SK-N-MC (cell line): ENCODE results near the gene CHST13.

Experiments
- DNase-seq: peaks from one replicate; pipeline ENCODE4 v3.0.0-alpha.2; 2011; ENCODE audit warnings: low read depth, low spot score
- H3K27ac ChIP-seq: fragments of 200-600 bp; sonication (generic); 2 replicates; pipeline ENCODE4 v1.5.1; 2016; ENCODE audit warnings: mixed run types
- H3K36me3 ChIP-seq: fragments of 200-600 bp; sonication (generic); 2 replicates; pipeline ENCODE4 v1.6.1; 2017; ENCODE audit warnings: antibody characterized with exemption, low read length, mixed read lengths; ENCODE audit not compliant: insufficient read depth
- H3K4me3 ChIP-seq: fragments of 200-600 bp; sonication (generic); 2 replicates; pipeline ENCODE4 v1.5.1; 2016
- H3K9ac ChIP-seq: fragments of 200-600 bp; sonication (generic); 2 replicates; pipeline ENCODE4 v1.8.0; 2017; ENCODE audit warnings: mixed run types, mixed read lengths; ENCODE audit not compliant: insufficient read length
- H3K9me3 ChIP-seq: fragments of 200-600 bp; sonication (generic); 2 replicates; pipeline ENCODE4 v1.6.1; 2017; ENCODE audit warnings: low read depth, mild to moderate bottlenecking, antibody characterized with exemption, low read length, moderate library complexity, mixed read lengths
- EZH2 ChIP-seq: fragments of 200-600 bp; sonication (generic); IDR thresholded peaks from one replicate; pipeline ENCODE4 v1.6.1; 2017; ENCODE audit warnings: antibody characterized with exemption
- FOXP2 ChIP-seq: optimal IDR thresholded peaks from 2 replicates; pipeline ENCODE3; 2011; ENCODE audit warnings: mild to moderate bottlenecking, moderate library complexity; ENCODE audit not compliant: insufficient read depth; ENCODE audit errors: extremely low read length, control extremely low read depth
- POLR2AphosphoS5 ChIP-seq: IDR thresholded peaks from 2 replicates; pipeline ENCODE4 v1.6.1; 2012; ENCODE audit warnings: mild to moderate bottlenecking, low read depth, low read length, borderline replicate concordance

Gene CHST13

GRCh38 chr3:126550488-126551051 lies 26.6 kb downstream of the CHST13 start:
- no peak for DNase-seq
- H3K9me3 ChIP-seq: no peaks in the 10 kb centered on the region
- no peaks in the 10 kb centered on the region for H3K36me3 ChIP-seq
- TF ChIP-seq FOXP2 (no peak), EZH2 (no peak), POLR2AphosphoS5 (no peak)
- no peak overlapping the region for H3K9ac ChIP-seq
- no peak overlapping the region for H3K4me3 ChIP-seq
- no peak overlapping the region for H3K27ac ChIP-seq

- Histone ChIP-seq H3K36me3 (no peaks in the 10 kb centered on the region), H3K27ac (no peak overlapping the region)
- no peak for DNase-seq
These were observed 27.3 kb downstream of the CHST13 start for GRCh38 chr3:126551121-126551838.

GRCh38 chr3:126551839-126552687 lies 28.1 kb downstream of the CHST13 start:
- TF ChIP-seq FOXP2 (no peak), EZH2 (no peak), POLR2AphosphoS5 (no peak)
- H3K27ac ChIP-seq: no peak overlapping the region
- no peaks in the 10 kb centered on the region for H3K36me3 ChIP-seq
- no peak for DNase-seq
- H3K4me3 ChIP-seq: no peak overlapping the region
- no peaks in the 10 kb centered on the region for H3K9me3 ChIP-seq
- no peak overlapping the region for H3K9ac ChIP-seq

More at GRCh38 chr3:126551121-126551838, 27.3 kb downstream of the CHST13 start:
- no peak for TF ChIP-seq EZH2
- no peak for TF ChIP-seq FOXP2
- TF ChIP-seq POLR2AphosphoS5: no peak
- no peak overlapping the region for H3K9ac ChIP-seq
- no peaks in the 10 kb centered on the region for H3K9me3 ChIP-seq
- no peak overlapping the region for H3K4me3 ChIP-seq

GRCh38 chr3:126552688-126553283 lies 28.8 kb downstream of the CHST13 start:
- Histone ChIP-seq H3K4me3 (no peak overlapping the region), H3K9ac (no peak overlapping the region), H3K9me3 (no peaks in the 10 kb centered on the region), H3K27ac (no peak overlapping the region), H3K36me3 (no peaks in the 10 kb centered on the region)
- no peak for TF ChIP-seq EZH2
- TF ChIP-seq FOXP2: no peak
- TF ChIP-seq POLR2AphosphoS5: no peak
- no peak for DNase-seq

GRCh38 chr3:126553284-126554084 lies 29.5 kb downstream of the CHST13 start:
- Histone ChIP-seq H3K27ac (no peak overlapping the region), H3K36me3 (no peaks in the 10 kb centered on the region), H3K9ac (no peak overlapping the region), H3K4me3 (no peak overlapping the region), H3K9me3 (no peaks in the 10 kb centered on the region)
- DNase-seq: no peak
- TF ChIP-seq POLR2AphosphoS5 (no peak), EZH2 (no peak), FOXP2 (no peak)

GRCh38 chr3:126554560-126555525 lies 30.9 kb downstream of the CHST13 start:
- no peak for TF ChIP-seq POLR2AphosphoS5
- TF ChIP-seq FOXP2: no peak
- no peak for TF ChIP-seq EZH2
- no peak overlapping the region for H3K9ac ChIP-seq
- H3K9me3 ChIP-seq: no peaks in the 10 kb centered on the region
- H3K4me3 ChIP-seq: no peak overlapping the region
- no peak for DNase-seq
- H3K36me3 ChIP-seq: no peaks in the 10 kb centered on the region
- H3K27ac ChIP-seq: no peak overlapping the region
